ENCODE results near the gene ASB5. TPM values are rescaled to one million over a fixed set of nuclear protein-coding genes. Genes with fewer than 3 reads are reported as not detected.

The ASB5 gene
- total and polyA plus RNA-seq, 9 of the 15 experiments (the other 6 are each of a cell fraction or from before 2014, with no cell fraction given): not detected

DNA sequence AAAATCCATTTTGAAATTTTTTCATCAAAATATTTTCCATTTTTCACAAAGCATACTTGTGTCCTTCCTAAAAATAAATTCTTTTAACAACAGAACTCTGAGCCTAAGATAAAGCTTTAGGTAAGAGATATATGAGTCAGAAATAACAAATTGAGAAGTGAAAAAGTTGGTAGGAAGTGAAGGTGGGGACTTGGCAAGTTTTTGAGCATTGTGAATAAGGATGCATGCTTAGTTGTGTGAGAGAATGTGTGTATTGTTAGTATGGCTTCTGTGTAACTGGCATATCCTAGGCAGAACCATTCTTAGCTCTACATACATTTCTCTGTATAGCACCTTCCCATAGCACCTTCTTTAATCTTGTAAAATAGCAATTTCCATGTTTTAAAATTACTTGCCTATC is 6.8 kb downstream of the ASB5 start:
- in situ Hi-C loops (cut with MboI): no loop called here

GRCh38 chr4:176261481-176261880 is 7.5 kb downstream of the ASB5 start:
- no peak for DNase-seq (ENCODE audit: extremely low read depth in 1 of 4, low spot score in 3 of 4)
- ATAC-seq: no peak
- no peaks in the 10 kb centered on the region for H4K20me1 ChIP-seq (replicated peaks; ENCODE audit: control insufficient read depth, insufficient read depth, low read length)
- ChIA-PET POLR2A (no interaction called here), CTCF (ENCODE audit: low intra/inter-chr PET ratio) (no interaction called here)
- WGBS (ENCODE audit: insufficient coverage, low coverage, missing lambda C conversion rate): 4% methylated on average over 3 of the region's 3 CpGs
- no peak overlapping the region for H3K27ac ChIP-seq (ENCODE audit: extremely low read depth, low read depth, low read length)
- intact Hi-C loops (cut with micrococcal nuclease) (no loop called here), in situ Hi-C loops (cut with MboI) (no loop called here)
- no peak for FAIRE-seq
- no TSS peak for BruUV-seq (replicated peaks)
- H3K4me3 ChIP-seq: no peak overlapping the region
- H3K9me1 ChIP-seq (ENCODE audit: control insufficient read depth, insufficient read depth, low read length): no peaks in the 10 kb centered on the region
- H3K4me2 ChIP-seq (ENCODE audit: insufficient read depth, low read length): no peak overlapping the region
- no peak overlapping the region for H2AFZ ChIP-seq (ENCODE audit: low read depth, low read length)
- H3K9me3 ChIP-seq (replicated peaks; ENCODE audit: control insufficient read depth, insufficient read depth, low read depth, low read length): no peaks in the 10 kb centered on the region
- H3K79me2 ChIP-seq (ENCODE audit: control insufficient read depth, insufficient read depth, low read length): no peaks in the 10 kb centered on the region
- no peaks in the 10 kb centered on the region for H3K4me1 ChIP-seq (replicated peaks in 1 of 2; ENCODE audit: control insufficient read depth in 2 of 2, insufficient read depth in 2 of 2, low read length in 2 of 2)
- H3K27me3 ChIP-seq (ENCODE audit: control insufficient read depth in 2 of 2, insufficient read depth in 2 of 2, low read length in 2 of 2): no peaks in the 10 kb centered on the region
- no peak overlapping the region for H3K9ac ChIP-seq (ENCODE audit: insufficient read depth in 1 of 2, low read depth in 2 of 2, low read length in 2 of 2)
- H3K36me3 ChIP-seq (ENCODE audit: control insufficient read depth, insufficient read depth, low read length): no peaks in the 10 kb centered on the region
- TF ChIP-seq ETV5 (CRISPR knock-in tag; IDR thresholded peaks at IDR 0.05; ENCODE audit: low read depth) (no peak), HMGN3 (IDR thresholded peaks at IDR 0.05; ENCODE audit: borderline replicate concordance, extremely low read depth, insufficient read length, low read depth, low read length) (no peak), EWSR1 (IDR thresholded peaks at IDR 0.05; ENCODE audit: borderline replicate concordance, low read depth, partially characterized antibody) (no peak), BCOR (IDR thresholded peaks at IDR 0.05) (no peak), MED1 (CRISPR knock-in tag; IDR thresholded peaks at IDR 0.05; ENCODE audit: borderline replicate concordance) (no peak), ADNP (tag; IDR thresholded peaks at IDR 0.05) (no peak), ATF2 (CRISPR knock-in tag; IDR thresholded peaks at IDR 0.05) (no peak), TARDBP (IDR thresholded peaks at IDR 0.05) (no peak), KAT2B (IDR thresholded peaks at IDR 0.05; ENCODE audit: low read depth, low read length) (no peak), SNRNP70 (optimal IDR thresholded peaks at IDR 0.05; ENCODE audit: low read depth, low read length) (no peak), POLR3A (IDR thresholded peaks at IDR 0.05; ENCODE audit: borderline replicate concordance, extremely low read depth, insufficient read depth, insufficient read length) (no peak), ZNF830 (CRISPR knock-in tag; IDR thresholded peaks at IDR 0.05) (no peak), NONO (IDR thresholded peaks at IDR 0.05; ENCODE audit: low read depth in 2 of 2, low read length in 1 of 2) (no peak), POLR2G (IDR thresholded peaks at IDR 0.05; ENCODE audit: low read depth, low read length) (no peak)

More for the DNA sequence above, 6.8 kb downstream of the ASB5 start:
- H2AFZ ChIP-seq (ENCODE audit: low read depth, low read length): no peak overlapping the region
- H3K9me3 ChIP-seq (replicated peaks; ENCODE audit: control insufficient read depth, insufficient read depth, low read depth, low read length): no peaks in the 10 kb centered on the region
- no peak overlapping the region for H3K4me3 ChIP-seq
- no peak overlapping the region for H3K9ac ChIP-seq (ENCODE audit: insufficient read depth in 1 of 2, low read depth in 2 of 2, low read length in 2 of 2)
- FAIRE-seq: no peak
- intact Hi-C loops (cut with micrococcal nuclease): no loop called here
- BruUV-seq (replicated peaks): no TSS peak
- H3K79me2 ChIP-seq (ENCODE audit: control insufficient read depth, insufficient read depth, low read length): no peaks in the 10 kb centered on the region
- no peaks in the 10 kb centered on the region for H3K27me3 ChIP-seq (ENCODE audit: control insufficient read depth in 2 of 2, insufficient read depth in 2 of 2, low read length in 2 of 2)
- no peaks in the 10 kb centered on the region for H4K20me1 ChIP-seq (replicated peaks; ENCODE audit: control insufficient read depth, insufficient read depth, low read length)
- no peaks in the 10 kb centered on the region for H3K9me1 ChIP-seq (ENCODE audit: control insufficient read depth, insufficient read depth, low read length)
- ChIA-PET CTCF (ENCODE audit: low intra/inter-chr PET ratio) (no interaction called here), POLR2A (no interaction called here)
- no peak overlapping the region for H3K4me2 ChIP-seq (ENCODE audit: insufficient read depth, low read length)
- H3K27ac ChIP-seq (ENCODE audit: extremely low read depth, low read depth, low read length): no peak overlapping the region
- no peak for ATAC-seq
- H3K4me1 ChIP-seq (replicated peaks in 1 of 2; ENCODE audit: control insufficient read depth in 2 of 2, insufficient read depth in 2 of 2, low read length in 2 of 2): no peaks in the 10 kb centered on the region
- TF ChIP-seq MAX (CRISPR knock-in tag; IDR thresholded peaks at IDR 0.05): no peak
- no peak for TF ChIP-seq XRCC5 (IDR thresholded peaks at IDR 0.05; ENCODE audit: low read depth, low read length)
- TF ChIP-seq ZNF347 (CRISPR knock-in tag; IDR thresholded peaks at IDR 0.05; ENCODE audit: low read depth): no peak
- no peak for TF ChIP-seq PYGO2 (tag; IDR thresholded peaks at IDR 0.05)
- TF ChIP-seq ZNF436 (CRISPR knock-in tag; IDR thresholded peaks at IDR 0.05): no peak
- TF ChIP-seq RB1 (IDR thresholded peaks at IDR 0.05; ENCODE audit: low read depth): no peak
- H3K36me3 ChIP-seq (ENCODE audit: control insufficient read depth, insufficient read depth, low read length): no peaks in the 10 kb centered on the region
- no peak for DNase-seq (ENCODE audit: extremely low read depth in 1 of 4, low spot score in 3 of 4)
